ENCODE results near the gene COPS6. TPM values are rescaled to one million over a fixed set of nuclear protein-coding genes. Genes with fewer than 3 reads are reported as not detected.

The COPS6 gene
- total RNA-seq, 1 donor: 83.7 TPM

- DNase-seq (ENCODE audit: low read depth): no peak
- no peak overlapping the region for H3K4me3 ChIP-seq (ENCODE audit: low read depth, low read length)
- TF ChIP-seq, protein P1, sequence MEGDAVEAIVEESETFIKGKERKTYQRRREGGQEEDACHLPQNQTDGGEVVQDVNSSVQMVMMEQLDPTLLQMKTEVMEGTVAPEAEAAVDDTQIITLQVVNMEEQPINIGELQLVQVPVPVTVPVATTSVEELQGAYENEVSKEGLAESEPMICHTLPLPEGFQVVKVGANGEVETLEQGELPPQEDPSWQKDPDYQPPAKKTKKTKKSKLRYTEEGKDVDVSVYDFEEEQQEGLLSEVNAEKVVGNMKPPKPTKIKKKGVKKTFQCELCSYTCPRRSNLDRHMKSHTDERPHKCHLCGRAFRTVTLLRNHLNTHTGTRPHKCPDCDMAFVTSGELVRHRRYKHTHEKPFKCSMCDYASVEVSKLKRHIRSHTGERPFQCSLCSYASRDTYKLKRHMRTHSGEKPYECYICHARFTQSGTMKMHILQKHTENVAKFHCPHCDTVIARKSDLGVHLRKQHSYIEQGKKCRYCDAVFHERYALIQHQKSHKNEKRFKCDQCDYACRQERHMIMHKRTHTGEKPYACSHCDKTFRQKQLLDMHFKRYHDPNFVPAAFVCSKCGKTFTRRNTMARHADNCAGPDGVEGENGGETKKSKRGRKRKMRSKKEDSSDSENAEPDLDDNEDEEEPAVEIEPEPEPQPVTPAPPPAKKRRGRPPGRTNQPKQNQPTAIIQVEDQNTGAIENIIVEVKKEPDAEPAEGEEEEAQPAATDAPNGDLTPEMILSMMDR (IDR thresholded peaks at IDR 0.05; ENCODE audit: insufficient read depth, low read length): no peak
Observed at GRCh38 chr7:100093054-100093453, 4.3 kb downstream of the COPS6 start.

DNA sequence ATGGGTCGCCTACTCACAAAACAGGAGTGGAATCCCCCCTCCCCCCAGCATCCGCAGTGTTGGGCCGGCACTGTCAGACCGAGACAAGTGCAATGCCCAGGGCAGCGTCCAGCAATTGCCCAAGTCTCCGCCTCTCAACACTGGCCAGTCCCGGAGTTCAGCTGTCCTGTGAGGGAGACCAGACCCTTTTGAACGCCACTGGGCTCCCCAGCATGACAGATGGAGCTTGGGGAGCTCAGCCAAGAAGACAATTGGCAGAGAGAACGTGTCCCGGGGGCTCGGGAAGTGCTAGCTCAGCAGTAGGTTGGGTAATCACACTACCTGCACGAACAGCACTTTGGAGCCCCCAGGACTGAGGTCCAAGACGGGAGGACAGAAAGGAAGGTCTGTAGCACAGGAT is 4.7 kb downstream of the COPS6 start:
- no peak for DNase-seq (ENCODE audit: low read depth)
- H3K4me3 ChIP-seq (ENCODE audit: low read depth, low read length): no peak overlapping the region
- TF ChIP-seq, protein P1 (IDR thresholded peaks at IDR 0.05; ENCODE audit: insufficient read depth, low read length): no peak

DNA sequence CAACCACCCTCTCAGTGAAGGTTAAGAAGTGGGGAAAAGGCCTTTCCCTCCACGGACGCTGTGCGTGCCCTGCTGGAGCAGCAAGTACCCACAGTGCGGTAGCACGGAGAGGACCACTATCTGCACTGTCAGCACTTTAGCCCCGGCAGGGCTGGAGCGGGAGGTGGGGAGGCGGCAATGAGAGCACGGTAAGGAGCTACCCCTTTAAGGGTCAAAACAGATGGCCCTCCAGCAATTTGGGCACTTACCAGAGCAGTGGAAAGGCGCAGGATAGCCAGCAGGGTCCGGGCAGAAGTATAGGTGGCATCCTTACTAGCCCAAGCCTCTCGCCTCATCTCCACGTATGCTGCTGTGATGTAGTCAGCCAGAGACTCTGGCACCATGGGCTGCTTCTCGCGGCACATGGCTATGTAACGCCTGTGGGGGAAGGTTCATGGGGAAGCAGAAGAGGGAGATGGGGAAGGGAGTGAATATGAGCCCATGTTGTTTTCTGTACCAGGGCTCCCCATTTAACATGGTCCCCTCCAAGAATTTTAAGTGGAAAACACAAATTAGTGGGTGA is 5.2 kb downstream of the COPS6 start:
- H3K4me3 ChIP-seq (ENCODE audit: low read depth, low read length): no peak overlapping the region
- DNase-seq (ENCODE audit: low read depth): no peak
- TF ChIP-seq, protein P1 (IDR thresholded peaks at IDR 0.05; ENCODE audit: insufficient read depth, low read length): no peak

DNA sequence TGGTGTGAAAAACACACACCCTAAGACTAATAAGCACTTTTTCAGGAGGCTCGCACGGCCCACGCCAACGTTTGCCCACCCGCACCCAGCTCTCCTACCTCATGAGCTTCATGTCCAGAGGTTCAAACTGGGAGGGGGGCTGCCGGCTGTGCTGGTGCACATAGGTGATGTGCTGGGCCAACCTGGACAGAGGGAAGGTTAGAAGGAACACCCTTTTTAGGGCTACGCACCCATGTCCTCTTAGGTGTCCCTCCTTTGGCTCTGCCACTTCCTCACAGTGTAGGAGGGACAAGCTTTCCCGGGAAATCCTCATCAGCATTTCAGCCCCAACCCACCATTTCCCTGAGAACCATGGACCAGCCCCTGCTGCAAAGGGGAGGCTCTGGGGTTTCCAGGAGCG is 6.5 kb downstream of the COPS6 start:
- no peak overlapping the region for H3K4me3 ChIP-seq (ENCODE audit: low read depth, low read length)
- no peak for DNase-seq (ENCODE audit: low read depth)
- TF ChIP-seq, protein P1 (IDR thresholded peaks at IDR 0.05; ENCODE audit: insufficient read depth, low read length): no peak

GRCh38 chr7:100095704-100096103 is 6.9 kb downstream of the COPS6 start:
- no peak for DNase-seq (ENCODE audit: low read depth)
- TF ChIP-seq, protein P1 (IDR thresholded peaks at IDR 0.05; ENCODE audit: insufficient read depth, low read length): no peak
- no peak overlapping the region for H3K4me3 ChIP-seq (ENCODE audit: low read depth, low read length)

- DNase-seq (ENCODE audit: low read depth): no peak
- H3K4me3 ChIP-seq (ENCODE audit: low read depth, low read length): no peak overlapping the region
- TF ChIP-seq, protein P1 (IDR thresholded peaks at IDR 0.05; ENCODE audit: insufficient read depth, low read length): no peak
Observed at GRCh38 chr7:100098913-100099312, 10.1 kb downstream of the COPS6 start.

DNA sequence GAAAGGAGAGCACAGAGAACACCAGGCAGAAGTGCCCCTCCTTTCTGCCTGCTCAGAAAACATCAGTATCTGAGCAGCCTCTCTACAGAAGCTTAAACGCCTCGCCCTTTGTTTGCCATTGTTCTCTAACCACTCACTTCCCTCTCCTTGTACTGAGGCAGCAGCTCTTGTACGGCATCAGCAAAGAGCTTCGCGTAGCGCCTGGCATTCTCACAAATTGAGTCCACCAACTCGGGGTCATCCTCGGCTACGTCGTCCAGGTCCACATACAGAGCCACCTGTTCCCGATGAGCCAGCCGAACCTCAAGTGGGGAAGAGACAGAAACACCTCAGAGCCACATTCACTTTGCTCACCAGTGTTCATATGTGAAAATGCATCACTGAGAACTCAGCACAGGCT is 10.7 kb downstream of the COPS6 start:
- TF ChIP-seq, protein P1 (IDR thresholded peaks at IDR 0.05; ENCODE audit: insufficient read depth, low read length): no peak
- H3K4me3 ChIP-seq (ENCODE audit: low read depth, low read length): peak overlapping the region; percentile 73
- no peak for DNase-seq (ENCODE audit: low read depth)

Data from fibroblast of the aortic adventitia (primary cell).